ENCODE measurements around the gene P2RX2.

The P2RX2 gene

DNA sequence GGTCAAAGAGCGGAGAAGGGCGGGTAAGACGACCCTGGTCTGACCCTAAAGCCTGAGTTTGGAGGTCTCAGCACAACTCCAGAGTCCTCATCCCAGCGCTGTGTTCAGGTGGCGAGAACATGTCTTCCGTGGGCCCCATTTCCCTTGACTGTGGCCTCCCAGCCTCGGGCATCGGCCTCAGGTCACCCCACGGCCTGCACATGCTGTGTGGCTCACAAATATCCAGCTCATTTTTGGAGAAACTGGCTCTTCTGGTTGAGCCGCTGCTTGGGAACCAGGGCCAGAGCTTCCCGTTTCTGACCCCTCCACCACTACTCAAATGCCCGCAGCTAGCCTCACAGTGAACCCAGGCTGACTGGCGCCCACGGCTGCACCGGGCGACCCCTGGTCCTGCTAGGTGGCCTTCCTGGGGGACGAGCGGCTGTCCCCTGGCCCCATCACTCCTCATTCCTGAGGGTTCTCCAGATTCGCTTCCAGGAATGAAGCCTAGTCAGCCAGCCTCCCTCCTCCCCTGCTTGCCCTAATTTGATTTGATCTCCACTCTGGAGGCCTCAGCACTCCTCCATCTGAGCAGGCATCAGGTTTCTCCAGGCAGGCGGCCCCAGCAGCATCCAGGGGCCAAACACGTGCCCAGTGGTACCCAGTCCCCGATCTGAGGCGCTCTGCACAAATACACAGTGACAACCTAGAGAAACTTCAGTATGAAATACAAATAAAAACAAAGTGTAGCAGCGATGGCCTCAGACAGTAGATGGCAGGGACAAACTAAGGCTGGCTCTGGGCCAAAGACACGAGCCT lies 4.7 kb downstream of the P2RX2 start:
- Histone ChIP-seq H3K27ac (ENCODE audit: low read depth, low read length) (no peak overlapping the region), H3K36me3 (ENCODE audit: control insufficient read depth, low read length) (peaks cover 48% of the 10 kb centered on the region), H3K27me3 (ENCODE audit: control insufficient read depth, low read length) (no peaks in the 10 kb centered on the region), H3K9me2 (replicated peaks; ENCODE audit: control insufficient read depth, low read length) (no peaks in the 10 kb centered on the region), H3F3A (ENCODE audit: control insufficient read depth, insufficient read depth) (peaks cover 5% of the 10 kb centered on the region; the same call in 1 of the 2 replicates), H3K79me2 (ENCODE audit: control insufficient read depth, low read length) (no peaks in the 10 kb centered on the region), H3K4me1 (ENCODE audit: control insufficient read depth, low read length) (no peaks in the 10 kb centered on the region), H4K20me1 (ENCODE audit: control insufficient read depth, insufficient read depth, low read depth, low read length) (no peaks in the 10 kb centered on the region), H3K4me2 (ENCODE audit: low read length) (no peak overlapping the region), H3K4me3 (ENCODE audit: low read length) (no peak overlapping the region), H3K9me3 (ENCODE audit: control insufficient read depth, insufficient read depth, low read length) (no peaks in the 10 kb centered on the region)
- no peak for TF ChIP-seq EZH2phosphoT487 (IDR thresholded peaks at IDR 0.05; ENCODE audit: borderline replicate concordance, low read length)
- TF ChIP-seq, protein P1, sequence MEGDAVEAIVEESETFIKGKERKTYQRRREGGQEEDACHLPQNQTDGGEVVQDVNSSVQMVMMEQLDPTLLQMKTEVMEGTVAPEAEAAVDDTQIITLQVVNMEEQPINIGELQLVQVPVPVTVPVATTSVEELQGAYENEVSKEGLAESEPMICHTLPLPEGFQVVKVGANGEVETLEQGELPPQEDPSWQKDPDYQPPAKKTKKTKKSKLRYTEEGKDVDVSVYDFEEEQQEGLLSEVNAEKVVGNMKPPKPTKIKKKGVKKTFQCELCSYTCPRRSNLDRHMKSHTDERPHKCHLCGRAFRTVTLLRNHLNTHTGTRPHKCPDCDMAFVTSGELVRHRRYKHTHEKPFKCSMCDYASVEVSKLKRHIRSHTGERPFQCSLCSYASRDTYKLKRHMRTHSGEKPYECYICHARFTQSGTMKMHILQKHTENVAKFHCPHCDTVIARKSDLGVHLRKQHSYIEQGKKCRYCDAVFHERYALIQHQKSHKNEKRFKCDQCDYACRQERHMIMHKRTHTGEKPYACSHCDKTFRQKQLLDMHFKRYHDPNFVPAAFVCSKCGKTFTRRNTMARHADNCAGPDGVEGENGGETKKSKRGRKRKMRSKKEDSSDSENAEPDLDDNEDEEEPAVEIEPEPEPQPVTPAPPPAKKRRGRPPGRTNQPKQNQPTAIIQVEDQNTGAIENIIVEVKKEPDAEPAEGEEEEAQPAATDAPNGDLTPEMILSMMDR (IDR thresholded peaks at IDR 0.05; ENCODE audit: low read depth, low read length, poor library complexity, severe bottlenecking), result no peak

DNA sequence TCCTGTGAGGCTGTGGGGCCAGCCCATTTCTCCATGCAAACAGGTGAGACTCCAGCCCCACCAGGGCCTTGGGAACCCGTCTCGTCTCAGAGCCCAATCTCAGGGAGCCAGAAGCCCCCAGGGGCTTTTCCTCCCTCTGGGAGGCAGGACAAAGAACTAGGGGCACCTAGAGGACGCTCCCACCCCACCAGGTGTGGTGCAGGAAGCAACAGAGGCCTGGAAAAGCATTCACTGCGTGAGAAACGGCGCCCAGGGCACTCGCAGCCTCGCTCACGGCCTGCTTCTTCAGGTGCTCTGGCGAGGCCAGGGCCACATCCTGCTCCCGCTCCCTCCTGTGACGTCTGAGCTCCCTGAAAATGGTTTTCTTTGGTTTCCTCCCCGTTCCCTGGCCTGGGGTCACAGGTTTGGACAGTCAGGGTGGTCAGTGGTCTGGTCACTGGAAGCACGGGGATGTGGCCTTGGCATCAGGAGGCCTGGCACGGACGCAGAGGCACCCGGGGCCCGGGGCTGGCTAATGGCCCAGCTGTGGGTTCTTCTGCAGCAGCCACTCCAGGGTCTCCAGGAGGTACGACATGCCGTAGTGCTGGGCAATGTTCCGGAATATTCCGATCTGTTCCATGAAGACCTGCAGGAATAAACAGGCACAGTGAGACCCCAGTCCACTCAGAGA lies 5.7 kb downstream of the P2RX2 start:
- no peaks in the 10 kb centered on the region for H3K79me2 ChIP-seq (ENCODE audit: control insufficient read depth, low read length)
- H3K27me3 ChIP-seq (ENCODE audit: control insufficient read depth, low read length), result no peaks in the 10 kb centered on the region
- TF ChIP-seq EZH2phosphoT487 (IDR thresholded peaks at IDR 0.05; ENCODE audit: borderline replicate concordance, low read length), result no peak
- TF ChIP-seq, protein P1 (IDR thresholded peaks at IDR 0.05; ENCODE audit: low read depth, low read length, poor library complexity, severe bottlenecking), result no peak
- no peaks in the 10 kb centered on the region for H3K4me1 ChIP-seq (ENCODE audit: control insufficient read depth, low read length)
- H3K9me3 ChIP-seq (ENCODE audit: control insufficient read depth, insufficient read depth, low read length), result no peaks in the 10 kb centered on the region
- no peak overlapping the region for H3K4me2 ChIP-seq (ENCODE audit: low read length)
- no peak overlapping the region for H3K4me3 ChIP-seq (ENCODE audit: low read length)
- peaks cover 57% of the 10 kb centered on the region for H3K36me3 ChIP-seq (ENCODE audit: control insufficient read depth, low read length)
- peaks cover 5% of the 10 kb centered on the region for H3F3A ChIP-seq (ENCODE audit: control insufficient read depth, insufficient read depth)
- H3K27ac ChIP-seq (ENCODE audit: low read depth, low read length), result no peak overlapping the region
- H3K9me2 ChIP-seq (replicated peaks; ENCODE audit: control insufficient read depth, low read length), result no peaks in the 10 kb centered on the region
- H4K20me1 ChIP-seq (ENCODE audit: control insufficient read depth, insufficient read depth, low read depth, low read length), result no peaks in the 10 kb centered on the region

DNA sequence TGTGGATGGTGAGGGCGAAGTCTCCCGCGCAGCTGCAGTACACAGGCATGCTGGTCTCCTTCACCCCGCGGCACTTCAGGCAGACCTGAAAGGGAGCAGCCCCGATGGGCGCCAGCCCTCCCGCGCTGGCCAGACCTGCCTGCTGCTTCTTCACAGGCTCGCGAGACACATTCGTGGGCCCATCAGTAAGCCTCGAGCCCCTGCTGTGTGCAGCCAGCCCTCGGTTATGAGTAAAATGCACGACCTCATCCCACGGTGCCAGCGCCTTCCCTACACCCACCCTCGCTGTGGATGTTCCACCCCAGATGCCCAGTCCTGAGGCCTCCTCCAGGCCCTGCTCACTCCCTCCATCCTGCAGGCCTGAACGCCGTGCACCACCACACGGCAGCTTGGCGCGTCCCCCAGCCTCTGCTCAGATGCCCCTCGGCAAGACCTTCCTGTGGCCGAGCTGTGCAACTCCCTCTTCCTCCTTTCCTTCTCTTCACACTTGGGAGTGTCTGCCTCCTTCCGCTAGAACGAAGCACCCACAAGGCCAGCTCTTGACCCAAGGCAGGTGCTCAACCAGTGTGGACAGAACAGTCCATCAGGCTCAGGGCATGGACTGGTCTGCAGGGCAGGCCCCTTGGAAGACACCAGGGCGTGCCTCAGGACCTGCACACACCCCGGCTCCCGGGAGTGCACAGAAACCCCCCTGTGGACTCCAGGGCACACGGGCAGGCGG lies 6.5 kb downstream of the P2RX2 start:
- H3F3A ChIP-seq (ENCODE audit: control insufficient read depth, insufficient read depth), result peaks cover 5% of the 10 kb centered on the region
- H3K9me3 ChIP-seq (ENCODE audit: control insufficient read depth, insufficient read depth, low read length), result no peaks in the 10 kb centered on the region
- H3K79me2 ChIP-seq (ENCODE audit: control insufficient read depth, low read length), result no peaks in the 10 kb centered on the region
- no peaks in the 10 kb centered on the region for H3K9me2 ChIP-seq (replicated peaks; ENCODE audit: control insufficient read depth, low read length)
- H3K27ac ChIP-seq (ENCODE audit: low read depth, low read length), result no peak overlapping the region
- H3K4me3 ChIP-seq (ENCODE audit: low read length), result no peak overlapping the region
- H3K36me3 ChIP-seq (ENCODE audit: control insufficient read depth, low read length), result peaks cover 64% of the 10 kb centered on the region
- TF ChIP-seq, protein P1 (IDR thresholded peaks at IDR 0.05; ENCODE audit: low read depth, low read length, poor library complexity, severe bottlenecking), result no peak
- TF ChIP-seq EZH2phosphoT487 (IDR thresholded peaks at IDR 0.05; ENCODE audit: borderline replicate concordance, low read length), result no peak
- no peak overlapping the region for H3K4me2 ChIP-seq (ENCODE audit: low read length)
- H3K4me1 ChIP-seq (ENCODE audit: control insufficient read depth, low read length), result no peaks in the 10 kb centered on the region
- no peaks in the 10 kb centered on the region for H3K27me3 ChIP-seq (ENCODE audit: control insufficient read depth, low read length)
- no peaks in the 10 kb centered on the region for H4K20me1 ChIP-seq (ENCODE audit: control insufficient read depth, insufficient read depth, low read depth, low read length)
